Stimulated activated CD4-positive, alpha-beta T cell treated with anti-CD3 and anti-CD28 coated beads, Interleukin-4, amount 100 ng/mL, for 48 hours (primary cell): ENCODE measurements around the gene MET.
"Not testable (repeated sequence)": the region's sequence is repeated elsewhere in the genome, so short reads cannot be mapped to it uniquely, and the experiment has no call there.

Experiments used
- DNase-seq, 2 donors: peaks; one replicate each; pipeline ENCODE4 v3.0.0-alpha.2; 2020; ENCODE audit warnings: low read depth in 2 of 2

MET gene

GRCh38 chr7:116809636-116810266 is 137.8 kb downstream of the MET start:
- no peak for DNase-seq

DNA sequence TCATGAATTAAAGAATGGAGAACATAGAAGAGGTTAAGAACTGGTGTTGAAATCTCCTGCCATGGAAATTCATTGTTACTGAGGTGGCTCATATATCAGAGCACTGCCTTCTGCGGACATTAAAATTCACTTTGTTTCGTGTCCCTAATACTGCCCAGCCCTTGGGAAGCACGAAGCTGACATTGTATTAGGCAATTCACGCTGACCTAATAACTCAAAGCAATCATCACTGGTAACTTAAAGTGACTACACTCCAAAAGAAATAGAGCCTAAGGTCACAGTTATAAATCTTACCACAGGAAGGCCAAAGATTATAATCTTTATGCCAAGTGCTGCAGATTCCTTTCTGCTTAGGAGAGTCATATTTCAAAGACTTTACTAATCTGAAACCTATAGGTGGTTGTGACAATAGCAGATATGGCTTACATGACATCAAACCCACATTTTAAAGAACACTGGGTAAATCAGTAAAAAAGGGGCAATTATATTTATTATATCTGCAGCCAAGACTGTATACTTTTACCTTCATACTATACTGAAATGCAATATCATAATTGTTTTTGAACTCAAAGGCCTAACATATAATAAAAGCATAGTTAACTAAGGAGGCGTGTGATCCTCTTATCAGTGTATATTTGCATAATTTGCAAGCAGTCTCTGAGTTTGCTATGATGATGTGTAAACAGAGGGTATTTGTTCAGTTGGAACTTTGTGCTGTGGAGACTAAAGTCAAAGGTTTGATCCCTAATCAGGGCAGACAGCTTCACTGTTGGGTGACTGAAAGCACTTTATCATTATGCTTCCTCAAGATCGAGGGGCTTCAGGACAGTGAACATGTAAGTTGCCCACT is 138.5 kb downstream of the MET start:
- DNase-seq = no peak

DNA sequence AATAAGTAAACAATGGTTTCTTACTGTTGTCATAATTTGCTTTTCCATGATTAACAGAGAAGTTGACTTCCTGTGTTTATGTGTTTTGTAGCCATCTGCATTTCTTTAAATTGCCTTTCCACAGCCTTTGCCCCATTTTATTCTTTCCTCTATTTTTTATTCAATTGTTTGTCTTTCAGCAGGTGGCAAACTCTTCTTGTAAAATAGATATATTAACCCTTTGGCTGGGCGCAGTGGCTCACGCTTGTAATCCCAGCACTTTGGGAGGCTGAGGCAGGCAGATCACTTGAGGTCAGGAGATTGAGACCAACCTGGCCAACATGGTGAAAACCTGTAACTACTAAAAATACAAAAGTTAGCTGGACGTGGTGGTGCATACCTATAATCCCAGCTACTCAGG is 139.8 kb downstream of the MET start:
- DNase-seq = no peak

DNA sequence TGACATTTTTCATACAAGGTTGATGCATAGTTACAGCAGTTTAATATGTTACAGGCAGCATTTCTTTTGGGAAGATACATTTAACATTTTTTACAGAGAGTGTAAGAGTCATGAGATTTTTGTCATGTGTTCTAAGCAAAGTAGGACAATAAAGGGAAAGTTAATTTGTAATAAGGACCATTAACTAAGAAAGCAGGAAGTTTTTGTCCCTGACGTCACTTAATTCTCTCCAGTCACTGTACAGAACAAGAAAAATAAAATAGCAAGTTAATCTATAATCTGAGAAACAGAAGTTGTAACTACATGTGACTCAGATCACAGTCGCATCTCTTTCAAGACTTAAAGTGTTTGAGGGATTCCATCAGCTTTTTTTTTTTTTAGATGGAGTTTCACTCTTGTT is 140.9 kb downstream of the MET start:
- DNase-seq = no peak

GRCh38 chr7:116813371-116813770 is 141.4 kb downstream of the MET start:
- not testable (repeated sequence) for DNase-seq

DNA sequence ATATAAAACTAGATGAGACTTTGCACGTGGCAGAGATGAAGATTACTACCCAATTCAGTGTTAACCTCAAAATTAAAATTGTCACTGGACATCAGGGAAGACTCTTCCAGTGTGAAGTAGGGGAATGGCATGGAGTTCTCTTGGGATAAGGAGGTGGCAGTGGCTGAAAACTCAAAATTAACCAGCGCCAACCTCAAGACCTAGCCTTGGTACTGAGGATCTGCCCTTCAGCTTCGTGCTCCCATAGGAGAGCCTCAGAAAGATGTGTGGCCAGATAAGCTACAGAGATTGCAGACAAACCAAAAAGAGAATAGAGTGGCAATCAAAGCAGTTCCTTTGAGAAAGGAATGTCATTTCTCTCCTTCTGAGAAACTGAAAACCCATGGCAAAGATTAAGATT is 143.0 kb downstream of the MET start:
- DNase-seq = no peak

GRCh38 chr7:116820149-116820548 is 148.2 kb downstream of the MET start:
- DNase-seq = no peak

GRCh38 chr7:116821647-116822046 is 149.7 kb downstream of the MET start:
- DNase-seq = not testable (repeated sequence)

DNA sequence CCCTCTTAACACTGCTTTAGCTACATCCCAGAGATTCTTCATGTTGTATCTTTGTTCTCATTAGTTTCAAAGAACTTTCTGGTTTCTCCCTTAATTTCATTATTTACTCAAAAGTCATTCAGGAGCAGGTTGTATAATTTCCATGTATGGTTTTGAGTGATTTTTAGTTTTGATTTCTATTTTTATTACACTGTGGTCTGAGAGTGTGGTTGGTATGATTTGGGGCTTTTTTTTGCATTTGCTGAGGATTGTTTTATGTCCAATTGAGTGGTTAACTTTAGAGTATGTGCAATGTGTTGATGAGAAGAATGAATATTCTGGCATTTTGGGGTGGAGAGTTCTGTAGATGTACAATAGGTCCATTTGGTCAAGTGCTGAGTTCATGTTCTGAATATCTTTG is 152.5 kb downstream of the MET start:
- DNase-seq = no peak

GRCh38 chr7:116828281-116828680 is 156.3 kb downstream of the MET start:
- DNase-seq = no peak

DNA sequence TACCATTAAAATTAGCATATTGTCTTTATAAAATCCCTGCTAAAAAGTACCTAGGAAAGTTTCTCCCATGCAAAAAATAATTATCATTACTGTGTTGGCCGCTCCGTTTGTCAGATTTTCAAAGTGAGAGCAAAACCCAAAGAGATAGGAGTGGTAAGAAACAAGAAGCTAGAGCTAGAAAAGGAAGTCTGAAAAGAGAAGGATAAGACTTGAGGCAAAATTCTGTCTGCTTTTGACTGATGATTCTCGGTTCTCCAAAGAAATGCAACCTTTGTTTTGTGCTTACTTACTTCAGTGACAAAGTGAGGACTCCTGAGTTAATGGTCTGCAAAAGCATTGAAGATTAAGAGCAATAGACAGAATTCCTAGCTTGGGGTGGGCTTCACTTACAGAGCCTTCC is 157.0 kb downstream of the MET start:
- DNase-seq = no peak

DNA sequence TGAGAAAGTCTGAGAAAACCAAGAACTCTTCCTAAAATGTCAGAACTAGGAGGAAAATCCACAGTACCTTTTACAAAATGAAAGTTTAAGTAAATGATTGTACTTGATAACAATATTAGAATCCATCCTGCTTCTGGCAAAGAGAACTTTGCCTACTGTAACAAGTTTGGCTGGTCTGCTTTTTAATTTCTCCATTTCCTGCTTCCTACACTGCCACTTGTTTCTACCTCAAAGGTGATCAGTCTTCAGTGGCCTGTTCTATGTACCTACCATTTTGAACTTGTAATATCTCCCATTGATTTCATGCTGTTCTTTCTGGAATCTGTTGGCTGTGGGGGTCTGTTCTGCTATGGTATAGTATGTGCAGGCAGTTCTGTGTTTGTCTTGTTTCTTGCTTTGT is 157.5 kb downstream of the MET start:
- DNase-seq = no peak

- DNase-seq = no peak
Observed at GRCh38 chr7:116832692-116833091, 160.7 kb downstream of the MET start.

DNA sequence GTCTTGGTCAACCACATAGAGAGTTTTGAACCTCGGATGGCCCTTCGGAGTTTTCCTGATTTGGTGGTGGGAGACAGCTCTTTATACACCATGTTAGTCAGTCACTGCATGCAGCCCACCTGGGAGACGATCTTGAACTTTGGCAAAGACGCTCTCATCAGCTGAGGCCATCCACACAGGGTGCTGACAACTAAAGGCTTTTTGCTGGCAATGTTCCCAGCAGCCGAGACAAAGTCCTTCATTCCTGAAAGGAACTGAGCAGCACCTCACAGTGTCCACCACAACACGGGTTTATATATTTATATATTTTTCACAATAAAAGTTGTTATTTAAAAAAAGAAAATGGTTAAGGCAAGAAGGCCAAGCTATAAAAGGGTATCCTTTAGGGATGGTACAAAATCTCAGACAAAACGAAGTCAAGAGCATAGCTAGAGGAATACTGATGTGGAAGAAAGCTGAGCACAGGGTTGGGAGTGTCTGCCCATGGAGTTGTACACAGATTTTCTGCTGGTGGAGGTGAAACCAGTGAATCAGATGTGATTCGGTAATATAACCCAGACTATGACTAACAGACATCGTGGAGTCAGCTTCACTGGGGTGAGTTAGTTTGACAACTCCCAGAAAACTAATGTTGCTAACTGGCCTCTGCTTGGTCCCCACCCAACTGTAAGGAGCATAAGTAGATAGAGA is 163.0 kb downstream of the MET start:
- DNase-seq = no peak

DNA sequence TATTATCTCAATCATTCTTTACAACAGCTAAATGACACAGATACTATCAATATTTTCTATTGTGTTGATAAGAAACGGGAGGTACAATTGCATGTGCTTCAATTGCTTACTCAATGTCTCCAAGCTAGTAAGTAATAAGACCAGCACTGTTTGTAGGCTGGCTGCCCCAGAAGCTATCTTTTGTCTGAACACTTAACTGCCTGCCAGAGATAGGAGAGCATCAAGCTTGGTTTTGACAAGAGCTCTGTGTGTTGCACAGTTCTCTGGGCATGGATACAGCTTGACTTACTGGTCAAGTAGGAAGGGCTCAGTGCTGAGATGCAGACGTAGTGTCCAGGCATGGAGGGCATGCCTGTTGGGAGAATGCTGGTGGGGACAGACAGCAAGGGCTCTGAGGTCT is 164.1 kb downstream of the MET start:
- DNase-seq = no peak

- no peak for DNase-seq
Observed at GRCh38 chr7:116836911-116837310, 164.9 kb downstream of the MET start.

GRCh38 chr7:116837586-116837985 is 165.6 kb downstream of the MET start:
- DNase-seq = no peak

GRCh38 chr7:116840256-116840655 is 168.3 kb downstream of the MET start:
- DNase-seq = no peak

- no peak for DNase-seq
Observed at GRCh38 chr7:116842371-116842770, 170.4 kb downstream of the MET start.

DNA sequence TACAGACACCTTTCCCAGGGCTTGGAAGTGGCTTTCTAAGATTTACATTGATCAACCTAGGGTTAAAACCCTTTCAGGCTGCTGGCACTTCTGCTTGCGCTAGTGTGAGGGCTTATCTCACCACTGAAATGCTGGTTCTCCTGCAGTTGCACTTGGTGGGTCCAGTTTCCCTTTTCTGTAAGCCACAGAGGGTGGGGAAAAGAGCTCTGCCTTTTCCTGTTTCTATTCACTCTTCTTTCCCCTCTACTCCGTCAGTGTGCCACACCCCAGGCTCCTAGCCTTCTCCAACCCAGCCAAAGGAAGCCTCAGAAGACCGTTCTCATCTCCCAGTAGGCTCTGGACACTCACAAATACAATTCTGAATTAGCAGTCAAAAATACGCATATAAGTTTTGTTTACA is 171.4 kb downstream of the MET start:
- no peak for DNase-seq
